Esophagus muscularis mucosa (tissue), 3 donors: ENCODE measurements around the gene PREX1.

Experiments used
- CTCF ChIP-seq, 3 experiments: fragments of 200-600 bp in 2 of 3; fragments of 450-650 bp in 1 of 3; sonication (generic) in 2 of 3; IDR thresholded peaks; one replicate each; pipeline ENCODE4 v1.5.1; 2017 to 2019; ENCODE audit warnings: antibody characterized with exemption in 3 of 3, mild to moderate bottlenecking in 2 of 3, moderate library complexity in 1 of 3
- POLR2A ChIP-seq: fragments of 450-650 bp; IDR thresholded peaks from one replicate; pipeline ENCODE4 v1.6.1; 2017; ENCODE audit warnings: antibody characterized with exemption, moderate library complexity, mild to moderate bottlenecking, low read depth

GRCh38 chr20:48586730-48587129, 241.1 kb downstream of the PREX1 start:
- TF ChIP-seq CTCF (IDR thresholded peaks at IDR 0.05) (no peak), POLR2A (no peak)
